Colonic mucosa (tissue), 4 donors: Measurements from ENCODE around the gene TCP11. TPM values are rescaled to one million over a fixed set of nuclear protein-coding genes. Genes with fewer than 3 reads are reported as not detected.
A peak's percentile ranks its signal among the peaks of the same experiment; 100 is the strongest.
"Not testable (repeated sequence)": the region's sequence is repeated elsewhere in the genome, so short reads cannot be mapped to it uniquely, and the experiment has no call there.

Experiments used
- DNase-seq: peaks from one replicate; pipeline ENCODE4 v3.0.0-alpha.2; 2020
- H3K27ac ChIP-seq: fragments of 200-600 bp; one replicate; pipeline ENCODE4 v1.8.0; 2021
- H3K27me3 ChIP-seq: fragments of 200-600 bp; one replicate; pipeline ENCODE4 v1.8.0; 2021
- H3K36me3 ChIP-seq: fragments of 200-600 bp; one replicate; pipeline ENCODE4 v1.8.0; 2021
- H3K4me1 ChIP-seq: fragments of 200-600 bp; one replicate; pipeline ENCODE4 v1.8.0; 2021; ENCODE audit warnings: mild to moderate bottlenecking
- H3K4me3 ChIP-seq: fragments of 200-600 bp; one replicate; pipeline ENCODE4 v1.8.0; 2021
- H3K9ac ChIP-seq, 2 donors: one replicate each; pipeline ENCODE4 v1.7.0; 2013; ENCODE audit warnings: control low read depth in 2 of 2, low read depth in 2 of 2, low read length in 2 of 2
- H3K9me3 ChIP-seq: fragments of 200-600 bp; one replicate; pipeline ENCODE4 v1.8.0; 2021
- CTCF ChIP-seq: fragments of 200-600 bp; IDR thresholded peaks from one replicate; pipeline ENCODE4 v1.8.0; 2022; ENCODE audit warnings: antibody characterized with exemption, mild to moderate bottlenecking
- intact Hi-C: fragments of 100-400 bp; cut with DNase I; formaldehyde crosslinking; loops from one replicate; pipeline ENCODE4 v1.14.1; 2022
- total RNA-seq, 2 donors: library from RNA; stranded (reverse); fragmentation: NEBNext Ultra II Directional in 1 of 2; extraction: Animal tissue kit (Norgen Biotek cat#: 25700) in 1 of 2; gene quantifications; one replicate each; pipeline ENCODE4 v1.2.1, GENCODE V29; 2021
- donor health status: healthy.
- donor health status: DM: no; HTN: no; CAD: no.
- donor health status: DM: no; HTN: no; CAD: no.

The TCP11 gene
- total RNA-seq, 2 donors from 2014 or later, result not detected

- H3K27me3 ChIP-seq, result no peaks in the 10 kb centered on the region
- no peak overlapping the region for H3K9ac ChIP-seq
- DNase-seq, result no peak
Observed at GRCh38 chr6:35140639-35141006, 516 bp downstream of the TCP11 start.

DNA sequence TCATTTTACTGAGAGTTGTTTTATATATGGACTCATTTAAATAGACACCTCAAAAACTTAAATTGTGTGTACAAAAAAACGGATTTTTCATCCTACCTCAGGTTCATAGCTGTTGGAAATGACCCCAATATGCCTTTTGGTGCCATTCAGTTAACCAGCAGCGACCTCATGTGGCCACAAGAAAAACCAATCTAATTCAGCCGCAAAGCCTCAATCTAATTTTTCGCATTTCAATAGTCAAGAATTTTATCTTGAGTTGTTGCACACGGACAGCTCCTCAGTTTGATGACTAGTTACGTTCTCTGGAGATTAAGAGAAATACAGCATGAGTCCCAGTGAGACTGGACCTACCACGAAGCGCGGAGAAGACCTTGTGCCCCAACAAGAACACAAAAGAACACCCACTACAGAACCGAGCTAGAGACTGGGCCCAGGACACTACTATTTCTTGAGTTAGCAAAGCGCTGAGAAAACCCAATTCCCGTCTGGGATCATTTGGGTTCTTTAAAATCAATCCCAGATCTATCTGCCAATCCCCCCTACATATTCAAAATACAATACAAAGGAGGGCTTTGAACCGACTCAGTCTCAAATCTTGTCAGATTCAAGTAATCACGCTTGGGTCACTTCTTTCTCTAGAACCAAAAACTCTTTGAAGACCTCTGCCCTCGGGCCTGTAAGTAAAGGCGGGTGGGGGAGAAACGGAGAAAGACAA is 1.1 kb downstream of the TCP11 start:
- intact Hi-C loops, result loop anchor here (2.0 kb wide), 1 partner anchor 153 kb away; no protein-coding TSS in a partner anchor
- H3K9ac ChIP-seq, result no peak overlapping the region

More at GRCh38 chr6:35140639-35141006, 516 bp downstream of the TCP11 start:
- Histone ChIP-seq H3K4me1 (no peaks in the 10 kb centered on the region), H3K4me3 (no peak overlapping the region), H3K27ac (no peak overlapping the region), H3K9me3 (no peaks in the 10 kb centered on the region), H3K36me3 (no peaks in the 10 kb centered on the region)
- TF ChIP-seq CTCF, result no peak
- intact Hi-C loops, result loop anchor here (2.0 kb wide), 1 partner anchor 154 kb away; no protein-coding TSS in a partner anchor

DNA sequence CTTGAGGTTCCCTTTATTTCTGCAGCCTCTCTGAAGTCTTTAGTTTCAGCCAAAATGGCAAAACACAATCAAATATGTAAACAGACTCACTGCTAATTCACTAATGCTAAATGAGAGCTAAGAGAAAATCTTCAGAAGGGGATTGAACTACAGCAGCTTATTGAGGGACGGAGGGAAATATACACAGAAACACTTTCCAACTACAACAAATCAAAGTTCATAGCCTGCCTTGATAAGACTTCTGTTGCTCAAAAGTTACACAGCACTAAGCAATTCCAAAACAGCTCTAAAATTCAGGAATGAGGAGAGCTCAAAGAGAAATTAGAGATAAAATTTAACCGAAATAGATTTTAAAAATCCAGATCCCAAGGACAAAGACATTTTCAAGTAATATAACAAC is 1.7 kb downstream of the TCP11 start:
- no peak overlapping the region for H3K4me3 ChIP-seq
- no peak overlapping the region for H3K9ac ChIP-seq
- no peak overlapping the region for H3K27ac ChIP-seq
- no peaks in the 10 kb centered on the region for H3K4me1 ChIP-seq
- no peaks in the 10 kb centered on the region for H3K27me3 ChIP-seq
- TF ChIP-seq CTCF, result no peak
- intact Hi-C loops, result no loop called here
- H3K9me3 ChIP-seq, result no peaks in the 10 kb centered on the region
- no peaks in the 10 kb centered on the region for H3K36me3 ChIP-seq
- no peak for DNase-seq

More for the DNA sequence above, 1.1 kb downstream of the TCP11 start:
- peak; percentile 73 for TF ChIP-seq CTCF
- H3K9me3 ChIP-seq, result no peaks in the 10 kb centered on the region
- H3K4me1 ChIP-seq, result no peaks in the 10 kb centered on the region
- DNase-seq, result peak; percentile 47
- H3K27ac ChIP-seq, result no peak overlapping the region
- no peaks in the 10 kb centered on the region for H3K36me3 ChIP-seq
- H3K4me3 ChIP-seq, result no peak overlapping the region
- H3K27me3 ChIP-seq, result no peaks in the 10 kb centered on the region

DNA sequence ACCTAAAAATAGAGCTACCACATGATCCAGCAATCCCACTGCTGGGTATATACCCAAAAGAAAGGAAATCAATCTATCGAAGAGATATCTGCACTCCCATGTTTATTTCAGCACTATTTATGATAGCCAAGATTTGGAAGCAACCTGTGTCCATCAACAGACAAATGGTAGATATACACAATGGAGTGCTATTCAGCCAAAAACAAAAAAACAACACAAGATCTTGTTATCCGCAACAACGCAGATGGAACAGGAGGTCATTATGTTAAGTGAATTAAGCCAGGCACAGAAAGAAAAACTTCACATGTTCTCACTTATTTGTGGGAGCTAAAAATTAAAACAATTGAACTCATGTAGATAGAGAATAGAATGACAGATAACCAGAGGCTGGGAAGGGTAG is 2.9 kb downstream of the TCP11 start:
- H3K4me3 ChIP-seq, DNase-seq, H3K36me3 ChIP-seq, H3K27me3 ChIP-seq, H3K27ac ChIP-seq, H3K4me1 ChIP-seq, H3K9me3 ChIP-seq, intact Hi-C loops, H3K9ac ChIP-seq: not testable (repeated sequence)

DNA sequence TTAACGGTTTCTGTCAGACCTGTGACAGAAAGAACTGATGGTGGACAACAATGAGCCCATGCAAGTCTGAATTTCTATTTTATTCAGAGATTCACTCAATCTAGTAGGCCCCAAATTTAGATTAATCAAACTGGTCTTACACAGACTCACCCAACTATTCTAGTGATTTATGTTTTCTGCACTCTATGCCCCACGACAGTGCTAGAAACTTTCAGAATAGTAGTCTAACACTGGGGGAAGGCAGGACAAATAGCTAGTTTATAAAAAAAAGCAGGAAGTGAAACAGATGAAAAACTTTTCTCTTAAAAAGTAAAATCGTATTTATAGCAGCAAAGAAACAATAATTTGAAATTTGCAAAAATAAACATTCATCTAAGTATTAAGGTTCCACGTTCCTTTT is 5.0 kb downstream of the TCP11 start:
- DNase-seq, result no peak
- no peaks in the 10 kb centered on the region for H3K9me3 ChIP-seq
- H3K36me3 ChIP-seq, result no peaks in the 10 kb centered on the region
- no peak overlapping the region for H3K9ac ChIP-seq
- H3K4me1 ChIP-seq, result no peaks in the 10 kb centered on the region
- no peak overlapping the region for H3K4me3 ChIP-seq
- no peak for TF ChIP-seq CTCF
- intact Hi-C loops, result no loop called here
- H3K27ac ChIP-seq, result no peak overlapping the region
- H3K27me3 ChIP-seq, result no peaks in the 10 kb centered on the region

DNA sequence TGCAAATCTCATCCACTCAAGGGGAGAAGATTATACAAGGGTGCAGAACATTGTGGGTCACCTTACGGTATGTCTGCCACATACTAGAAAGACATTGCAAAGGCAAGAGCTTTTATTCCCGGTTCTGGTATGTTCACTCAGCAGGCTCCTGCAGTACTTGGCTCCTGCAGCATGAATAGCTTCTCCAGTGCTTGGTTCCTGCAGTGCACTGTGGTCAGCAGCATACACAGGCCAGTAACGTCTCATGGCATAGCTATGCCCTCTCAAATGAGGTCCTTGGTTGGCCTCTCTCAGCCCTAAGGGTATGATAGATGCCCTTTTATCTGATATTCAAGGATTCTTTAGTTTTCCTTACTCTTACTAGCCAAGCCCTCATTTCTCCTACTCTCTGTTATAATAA is 12.6 kb downstream of the TCP11 start:
- H3K4me3 ChIP-seq, result no peak overlapping the region
- intact Hi-C loops, result no loop called here

More for the DNA sequence above, 12.6 kb downstream of the TCP11 start:
- Histone ChIP-seq H3K9ac (no peak overlapping the region), H3K27me3 (no peaks in the 10 kb centered on the region), H3K9me3 (no peaks in the 10 kb centered on the region), H3K27ac (no peak overlapping the region), H3K4me1 (no peaks in the 10 kb centered on the region), H3K36me3 (no peaks in the 10 kb centered on the region)
- no peak for DNase-seq
- TF ChIP-seq CTCF, result no peak
